Fibroblast of gingiva (primary cell): ENCODE results near the gene PDE1C.

Experiments used
- DNase-seq: peaks from one replicate; pipeline ENCODE4 v3.0.0-alpha.2; 2011; ENCODE audit warnings: low read depth

The PDE1C gene

DNA sequence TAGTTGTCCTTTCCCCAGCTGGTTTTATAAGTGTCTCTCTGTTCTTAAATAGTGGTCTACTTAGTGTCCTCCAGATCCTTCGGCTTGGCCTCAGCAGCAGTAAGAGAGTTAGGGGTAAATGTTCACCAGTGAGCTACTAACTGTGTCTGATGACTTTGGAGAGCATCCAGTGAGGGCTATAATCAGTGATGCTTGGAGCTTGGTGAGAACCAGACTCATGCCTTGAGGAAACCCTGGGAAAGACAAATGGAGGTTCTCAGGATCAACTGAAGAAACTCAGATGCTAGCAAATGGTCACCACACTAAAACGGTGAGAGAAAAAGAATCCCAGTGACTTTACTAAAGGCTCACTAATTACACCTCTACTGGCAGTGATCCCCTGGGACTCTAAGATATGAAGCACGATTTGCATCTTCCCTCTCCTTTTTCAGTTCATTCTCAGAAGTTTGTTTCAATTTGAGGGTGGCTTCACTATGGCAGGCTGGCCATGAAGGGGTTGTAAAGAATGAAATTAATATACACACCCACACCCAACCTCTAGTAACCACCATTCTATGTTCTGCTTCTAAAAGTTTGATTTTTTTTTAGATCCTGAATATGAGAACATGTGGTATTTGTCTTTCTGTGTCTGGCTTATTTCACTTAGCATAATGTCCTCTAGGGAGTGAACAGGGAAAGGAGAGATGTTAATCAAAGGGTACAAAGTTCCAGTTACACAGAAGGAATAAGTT is 177.9 kb downstream of the PDE1C start:
- DNase-seq, result no peak

DNA sequence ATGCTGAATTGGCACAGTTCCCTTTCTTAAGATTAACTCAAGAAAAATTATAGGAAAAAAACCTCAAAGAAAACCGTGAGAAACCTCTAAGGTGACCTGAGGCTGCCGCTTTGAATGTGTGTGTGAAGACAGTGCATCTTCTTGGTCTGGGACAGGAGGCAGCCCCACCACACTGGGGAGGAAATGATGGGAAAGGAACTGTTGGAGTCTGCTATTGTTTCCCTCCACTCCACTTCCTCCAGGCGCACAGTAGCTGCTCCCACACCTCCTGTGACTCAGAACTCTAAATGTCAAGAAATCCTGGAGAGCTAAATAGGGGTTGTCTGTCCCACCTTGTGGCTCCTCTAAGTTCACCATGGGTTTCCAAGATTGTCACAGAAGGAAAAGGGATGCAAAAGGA is 179.4 kb downstream of the PDE1C start:
- no peak for DNase-seq

DNA sequence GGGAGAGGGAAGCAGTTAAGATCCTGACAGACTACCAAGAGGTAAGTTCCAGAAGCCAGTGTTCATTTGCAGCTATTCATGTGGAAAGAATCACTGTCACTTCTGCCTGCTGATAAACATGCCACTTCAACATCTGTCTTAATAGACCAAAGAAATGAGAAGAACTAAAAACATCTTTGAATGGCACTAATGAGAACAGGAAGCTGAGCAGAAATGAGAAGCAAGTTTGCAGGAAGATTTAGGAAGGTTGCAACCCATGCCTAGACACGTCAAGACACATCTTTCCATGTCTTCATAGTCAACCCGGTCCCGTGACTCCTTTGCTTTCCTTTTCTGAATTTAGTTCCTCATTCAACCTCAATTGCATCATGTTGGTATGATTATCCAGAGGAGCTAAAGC is 180.0 kb downstream of the PDE1C start:
- DNase-seq, result no peak

DNA sequence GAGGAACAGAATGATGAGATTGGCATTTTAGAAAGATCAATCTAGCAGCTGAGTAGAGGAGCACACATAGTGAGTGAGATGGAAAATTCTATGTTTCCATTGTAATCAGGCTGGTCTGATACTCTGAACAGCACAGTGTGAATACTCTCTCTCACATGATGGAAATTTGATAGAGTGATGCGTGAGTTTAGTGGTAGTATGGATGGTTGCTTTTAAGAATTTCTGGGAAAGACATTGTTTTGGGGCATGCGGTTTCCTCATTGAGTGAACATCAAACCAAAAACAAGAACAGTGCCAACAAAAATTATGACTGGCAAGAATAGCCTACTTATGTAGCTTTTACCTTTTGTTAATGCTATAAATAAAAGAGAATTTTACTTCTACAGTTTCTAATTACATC is 183.2 kb downstream of the PDE1C start:
- no peak for DNase-seq

DNA sequence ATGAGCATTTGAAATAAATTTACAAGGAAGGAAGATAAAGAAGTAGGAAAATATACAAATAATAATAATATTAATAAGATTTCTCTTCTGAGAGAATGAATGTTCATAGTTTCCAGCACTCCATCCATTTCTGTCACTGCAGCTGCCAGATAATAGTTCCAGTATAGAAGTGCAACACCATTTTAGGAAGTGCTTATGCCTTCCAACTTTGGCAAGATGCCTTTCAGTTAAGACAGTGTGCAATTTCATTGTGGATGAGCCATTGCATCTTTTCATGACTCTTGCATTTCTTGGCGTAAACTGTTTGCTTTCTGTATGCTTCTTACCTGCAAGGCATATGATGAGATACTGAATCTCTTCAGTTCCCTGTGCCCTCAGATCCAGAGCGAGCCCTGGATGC is 185.0 kb downstream of the PDE1C start:
- DNase-seq, result no peak

DNA sequence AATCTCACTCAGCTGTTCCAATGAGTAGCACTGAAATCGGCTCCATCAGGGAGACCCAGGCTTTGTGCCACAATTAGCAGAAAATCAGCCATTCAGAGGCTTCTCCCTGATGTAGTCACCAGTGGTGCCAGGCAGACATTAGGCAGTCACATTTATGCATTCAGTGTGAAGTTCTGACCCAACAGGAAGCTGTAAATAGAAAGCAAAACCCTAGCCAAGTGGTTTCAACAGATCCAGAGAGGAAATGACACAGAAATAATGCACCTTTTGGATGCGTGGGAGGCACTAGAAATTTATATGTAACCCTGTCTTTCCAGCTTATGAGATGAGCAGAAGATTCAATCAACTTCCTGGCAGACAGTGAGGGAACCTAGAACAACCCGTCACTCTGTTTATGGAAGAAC is 186.4 kb downstream of the PDE1C start:
- DNase-seq, result peak; percentile 3

DNA sequence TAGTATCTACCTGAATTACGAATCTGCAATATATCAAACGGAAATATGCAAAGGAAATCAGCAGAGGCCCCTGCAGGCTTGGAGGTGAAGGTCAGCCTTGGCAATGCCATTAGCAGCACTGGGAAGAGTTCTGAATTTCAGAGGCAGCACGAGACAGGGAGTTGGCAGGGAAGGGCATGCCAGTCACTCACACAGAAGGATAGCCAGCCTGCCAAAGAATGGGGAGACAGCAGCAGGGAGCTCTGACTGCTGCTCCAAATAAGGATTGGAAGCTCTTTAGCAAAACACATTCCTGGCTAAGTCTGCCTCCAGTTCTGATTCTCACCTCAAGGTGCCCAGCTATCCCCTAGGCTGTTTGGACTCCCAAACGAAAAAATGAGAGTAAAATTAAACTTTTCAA is 188.0 kb downstream of the PDE1C start:
- no peak for DNase-seq

DNA sequence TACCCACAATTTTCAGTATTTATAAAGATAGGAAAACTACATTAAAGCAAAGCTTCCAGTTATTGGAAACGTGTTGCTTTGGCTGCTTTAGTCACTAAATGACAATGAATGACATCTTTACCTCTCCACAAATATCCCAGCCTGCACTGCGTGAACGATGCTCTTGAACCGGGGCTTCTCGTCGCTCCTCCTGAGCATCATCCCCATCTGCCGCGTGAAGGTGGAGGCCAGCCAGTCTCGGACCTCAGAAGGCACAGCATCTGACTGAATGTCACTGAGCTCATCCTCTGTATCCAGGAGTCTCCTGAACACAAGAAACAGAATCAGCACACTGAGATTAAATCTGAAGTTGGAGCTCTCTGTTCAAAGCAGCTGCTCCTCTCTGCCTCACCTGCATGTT is 191.3 kb downstream of the PDE1C start:
- DNase-seq, result no peak

DNA sequence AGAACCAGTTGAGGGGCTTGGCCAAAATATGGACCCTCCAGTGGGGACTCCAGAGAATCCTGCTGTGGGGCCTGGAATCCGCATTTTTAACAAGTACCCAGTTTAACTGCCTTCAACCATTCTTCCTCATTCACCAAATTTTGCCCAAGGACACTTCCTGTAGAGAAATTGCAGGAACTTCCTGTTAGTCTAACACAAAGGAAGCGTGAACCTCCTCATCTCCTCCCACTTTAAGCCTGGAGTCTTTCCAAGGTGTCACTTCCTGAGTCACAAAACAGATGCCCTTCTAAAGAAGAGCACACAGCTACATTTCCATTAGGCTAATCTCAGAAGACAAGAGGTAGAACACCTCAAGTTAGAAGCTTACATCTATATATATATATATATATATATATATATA is 194.8 kb downstream of the PDE1C start:
- DNase-seq, result no peak

DNA sequence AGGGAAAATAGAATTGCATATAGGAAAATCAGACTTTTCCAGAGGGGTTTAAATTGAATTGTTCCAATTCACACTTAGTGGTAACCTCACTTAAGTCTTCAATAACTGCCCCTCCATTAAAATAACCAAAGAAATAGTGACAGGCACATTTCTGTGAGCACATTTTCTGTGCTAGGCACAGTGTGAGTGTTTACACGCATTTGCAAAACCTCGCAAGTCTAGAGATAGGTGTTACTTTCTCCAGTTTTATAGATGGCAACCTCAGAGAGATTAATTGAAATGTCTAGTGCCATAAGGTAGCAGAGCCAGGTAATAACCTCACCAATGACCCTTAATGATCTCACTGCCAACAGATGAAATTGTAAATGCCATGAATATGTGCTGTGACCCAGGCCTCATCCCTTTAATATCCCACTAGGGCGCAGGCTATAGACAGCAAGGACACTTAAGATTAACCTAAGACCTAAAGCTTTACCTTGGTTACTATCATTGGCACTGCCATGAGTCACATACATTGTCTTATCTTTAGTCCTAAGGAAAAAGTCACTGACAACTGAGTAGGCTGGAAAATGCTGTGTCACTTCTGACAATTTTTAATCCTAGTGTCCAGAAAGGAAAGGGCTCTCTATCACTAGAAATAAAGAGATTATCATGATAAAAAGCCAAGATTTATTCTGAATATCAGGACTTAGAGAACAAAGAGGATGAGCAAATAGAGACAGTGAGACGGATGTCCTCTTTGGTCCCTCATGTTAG is 195.4 kb downstream of the PDE1C start:
- no peak for DNase-seq

DNA sequence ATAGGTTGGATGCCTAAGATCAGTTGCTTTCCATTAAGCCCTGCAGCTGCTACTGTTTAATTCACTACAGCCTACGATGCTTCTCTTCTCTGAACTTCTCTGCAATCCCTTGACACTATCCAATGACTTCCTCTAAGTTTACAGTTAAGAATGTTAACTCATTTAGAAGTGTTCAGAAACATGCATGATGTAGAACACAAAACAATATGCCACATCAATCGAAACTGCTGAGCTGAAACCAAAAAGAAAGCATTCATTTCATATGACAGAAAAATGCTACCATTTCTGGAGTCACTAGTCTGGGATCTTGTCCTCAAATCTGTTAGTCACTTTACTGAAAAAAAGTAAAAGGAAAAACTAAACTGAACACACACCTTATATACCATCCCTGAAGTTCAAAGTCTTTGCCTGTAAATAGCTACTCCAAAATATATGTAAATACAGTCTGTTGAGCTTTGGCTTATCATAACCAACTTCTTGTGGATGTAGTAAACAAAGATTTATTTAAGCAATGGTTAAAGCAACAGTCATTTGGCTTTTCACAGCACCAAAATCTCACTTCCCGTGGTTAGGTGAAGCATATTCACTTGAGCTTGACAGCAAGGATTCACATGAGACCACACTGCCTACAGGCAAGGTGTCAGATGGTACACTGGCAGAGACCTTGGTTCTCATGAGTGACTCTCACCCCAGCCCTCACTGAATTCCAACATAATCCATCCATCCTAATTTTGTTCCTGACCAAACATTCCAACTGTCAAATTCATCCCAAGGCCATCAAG is 196.2 kb downstream of the PDE1C start:
- no peak for DNase-seq

DNA sequence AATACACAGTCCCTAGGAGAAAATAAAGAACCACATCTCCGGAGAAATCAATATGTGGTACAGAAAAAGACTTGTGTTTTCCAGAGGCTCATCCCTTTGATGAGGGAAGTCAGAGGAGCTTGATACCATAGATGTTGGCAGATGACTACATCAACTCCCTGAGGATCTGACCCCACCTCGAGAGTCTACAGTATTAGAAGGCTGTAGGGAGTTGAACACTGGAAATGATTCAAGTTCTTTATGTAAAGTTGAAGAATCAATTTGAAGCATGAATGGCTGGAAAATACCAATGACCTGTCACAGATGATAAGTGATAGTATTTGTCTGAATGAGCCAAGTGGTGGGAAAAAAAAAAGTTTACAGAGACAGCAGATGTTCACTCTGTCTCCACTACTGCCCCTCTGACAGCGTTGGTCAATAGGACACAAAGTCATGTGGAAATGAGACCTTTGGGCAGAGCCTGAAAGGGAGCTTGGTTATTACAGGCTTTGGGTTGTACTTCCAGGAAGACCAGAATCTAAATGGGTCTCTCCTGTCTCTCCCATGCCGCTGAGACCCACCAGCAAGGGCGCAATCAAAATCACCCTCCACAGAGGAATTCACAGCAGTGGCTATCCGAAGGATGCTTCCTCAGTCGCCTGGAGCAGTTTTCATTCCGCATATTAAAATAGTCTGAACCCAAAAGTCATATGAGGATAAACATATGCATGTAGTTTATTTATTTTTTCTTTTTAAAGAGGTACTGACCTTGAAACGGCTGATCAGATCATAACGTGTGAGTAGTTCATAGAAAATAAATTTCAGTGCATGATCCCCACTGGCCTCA is 197.4 kb downstream of the PDE1C start:
- no peak for DNase-seq

DNA sequence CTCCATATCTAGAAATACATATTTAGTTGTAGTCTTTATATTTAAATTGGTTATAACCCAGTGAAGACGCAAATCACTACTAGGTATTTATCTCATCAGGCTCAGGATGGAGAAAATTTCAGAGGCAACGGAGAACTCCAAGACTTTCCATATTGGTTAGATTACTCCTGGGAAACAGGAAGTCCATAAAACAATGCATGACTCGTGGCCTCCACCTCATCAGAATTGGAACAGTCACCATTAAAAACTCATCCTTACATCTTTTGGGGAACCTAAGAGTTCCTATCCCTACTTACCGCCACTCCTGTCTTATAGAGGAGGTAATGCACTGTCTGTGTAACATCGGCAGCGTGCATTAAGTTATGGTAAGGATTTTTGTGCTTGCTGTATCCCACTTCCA is 205.6 kb downstream of the PDE1C start:
- no peak for DNase-seq

DNA sequence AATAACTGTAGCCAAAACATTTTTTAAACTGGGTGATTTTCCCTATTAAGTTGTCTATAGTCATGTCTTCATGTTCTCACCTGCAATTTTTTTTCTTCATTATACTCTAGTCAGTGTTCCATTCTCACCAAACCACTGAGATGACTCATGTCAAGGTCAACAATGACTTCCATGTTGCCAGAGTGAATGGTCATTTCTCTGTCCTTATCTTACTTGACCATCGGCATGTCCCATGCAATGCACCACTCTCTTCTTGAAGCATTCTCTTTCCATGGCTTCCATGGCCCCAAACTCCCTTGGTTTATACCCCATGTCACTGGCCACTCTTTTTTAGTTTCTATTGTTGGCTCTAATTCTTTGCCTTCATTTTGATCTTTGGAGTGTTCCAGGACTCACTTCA is 209.3 kb downstream of the PDE1C start:
- no peak for DNase-seq

DNA sequence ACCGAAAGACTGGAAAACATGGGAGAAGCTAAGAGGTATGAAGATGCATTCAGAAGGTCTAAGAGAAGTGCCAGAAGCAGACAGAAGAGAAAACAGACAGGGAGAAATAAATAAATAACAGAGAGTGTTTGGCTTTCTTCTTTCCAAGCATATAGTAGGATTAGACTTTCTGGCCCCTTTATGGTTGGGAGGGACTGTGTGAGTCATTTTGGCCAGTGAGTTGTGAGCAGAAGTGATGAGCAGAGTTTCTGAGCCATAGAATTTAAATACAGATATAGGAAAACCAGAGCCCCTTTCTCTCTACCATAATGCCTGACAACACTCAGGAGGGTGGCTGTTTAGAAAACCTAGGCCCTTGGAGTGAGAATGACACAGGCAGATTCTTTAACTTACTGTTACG is 212.2 kb downstream of the PDE1C start:
- no peak for DNase-seq

DNA sequence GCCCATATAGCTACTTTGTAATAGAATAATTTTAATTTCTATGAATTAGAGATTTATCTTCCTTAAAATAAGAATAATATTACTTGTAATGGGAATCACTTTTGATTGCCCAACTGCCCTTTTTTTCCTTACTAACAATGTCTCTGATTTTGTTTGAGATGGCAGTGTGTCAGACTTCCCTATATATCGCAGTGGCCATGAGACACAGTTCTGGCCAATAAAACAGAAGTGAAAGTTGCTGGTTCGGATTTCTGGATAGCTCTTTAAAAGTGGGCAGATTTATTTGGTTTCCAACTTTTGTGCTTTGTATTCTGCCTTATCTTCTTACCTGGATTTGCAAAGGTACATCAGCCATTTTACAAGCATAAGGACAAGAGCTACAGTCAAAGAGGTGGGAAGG is 213.0 kb downstream of the PDE1C start:
- DNase-seq, result no peak

DNA sequence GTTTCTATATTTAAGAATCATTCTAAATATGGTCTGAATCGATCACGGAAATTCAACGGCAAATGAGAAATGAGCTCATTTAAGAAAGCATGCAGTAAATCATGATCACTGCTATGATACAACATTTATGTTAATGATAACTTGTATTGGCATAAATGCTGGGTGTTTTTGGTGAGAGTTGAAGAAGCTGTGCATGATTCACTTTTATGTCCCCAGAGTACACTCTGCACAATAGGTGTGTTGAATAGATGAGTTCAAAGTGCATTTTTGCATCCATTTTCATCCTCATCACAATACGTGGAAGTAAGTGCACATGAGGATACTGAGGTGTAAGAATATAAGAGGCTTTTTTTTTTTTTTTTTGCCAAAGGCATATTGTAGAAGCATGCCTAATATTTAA is 213.9 kb downstream of the PDE1C start:
- no peak for DNase-seq

DNA sequence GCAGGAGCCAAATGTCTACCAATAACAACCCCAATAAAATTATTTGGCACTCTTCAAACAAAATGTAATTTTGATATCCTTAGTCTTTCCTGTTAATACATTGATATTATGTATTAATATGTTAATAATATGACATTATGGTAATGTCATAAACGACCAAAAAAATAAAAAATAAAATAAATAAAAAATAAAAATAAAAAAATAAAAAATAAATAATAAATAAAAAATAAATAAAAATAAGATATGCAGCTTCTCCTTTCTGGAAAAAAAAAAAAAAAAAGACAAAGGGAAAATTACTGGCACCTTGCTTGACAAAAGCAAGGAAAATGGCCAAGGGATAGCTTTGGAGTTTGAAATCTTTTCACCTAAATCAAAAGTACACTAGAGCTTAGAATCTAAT is 214.7 kb downstream of the PDE1C start:
- no peak for DNase-seq

DNA sequence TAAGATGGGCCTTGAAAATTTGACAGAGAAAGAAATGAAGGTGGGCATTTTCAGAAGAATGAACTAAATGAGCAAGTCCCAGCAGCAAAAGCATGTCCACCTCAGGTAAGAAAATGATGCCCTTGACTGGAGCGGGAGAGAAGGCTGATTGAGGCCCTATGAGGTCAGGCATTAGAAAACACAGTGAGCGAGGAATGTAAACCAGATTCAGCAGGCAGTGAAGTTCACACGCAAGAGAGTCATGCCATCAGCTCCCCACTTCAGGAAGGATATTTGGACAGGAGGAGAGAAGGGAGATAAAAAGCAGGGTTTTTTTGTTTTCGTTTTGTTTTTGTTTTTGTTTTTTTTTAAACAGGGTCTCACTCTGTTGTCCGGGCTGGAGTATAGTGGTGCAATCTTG is 216.8 kb downstream of the PDE1C start:
- no peak for DNase-seq

DNA sequence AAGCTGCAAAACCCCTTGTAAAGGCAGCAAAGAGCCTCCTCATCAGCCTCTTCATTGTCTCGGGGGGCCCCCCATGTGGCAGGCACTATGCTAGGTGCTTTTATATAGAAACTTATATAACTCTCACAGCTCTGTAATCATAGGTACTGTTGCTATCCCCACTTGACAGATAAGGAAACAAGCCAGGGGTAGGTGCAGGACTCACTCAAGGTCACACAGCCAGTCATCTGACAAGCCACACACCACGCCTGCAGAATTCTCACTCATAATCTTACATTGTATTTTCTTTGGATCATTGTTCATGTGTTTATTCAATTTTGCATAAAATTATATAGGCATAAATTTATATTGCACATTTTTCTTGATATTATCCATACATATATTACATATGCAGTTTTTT is 217.7 kb downstream of the PDE1C start:
- no peak for DNase-seq

DNA sequence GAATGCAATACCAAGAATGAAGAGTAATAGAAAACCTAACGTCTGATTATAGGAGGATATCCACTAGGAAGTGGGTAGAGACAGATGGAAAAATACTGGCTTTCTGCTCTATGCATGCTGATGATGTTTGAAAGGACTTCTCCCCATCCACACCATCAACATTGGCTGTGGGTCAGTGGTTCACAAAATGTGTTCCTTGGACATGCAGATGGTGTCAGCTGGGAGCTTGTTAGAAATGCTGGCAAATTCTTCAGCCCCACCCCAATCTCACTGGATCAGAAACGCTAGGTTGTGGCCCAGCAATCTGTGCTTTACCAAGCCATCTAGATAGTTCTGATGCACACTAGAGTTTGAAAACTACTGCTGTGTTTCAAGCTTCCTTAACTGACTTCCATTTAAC is 219.1 kb downstream of the PDE1C start:
- no peak for DNase-seq

DNA sequence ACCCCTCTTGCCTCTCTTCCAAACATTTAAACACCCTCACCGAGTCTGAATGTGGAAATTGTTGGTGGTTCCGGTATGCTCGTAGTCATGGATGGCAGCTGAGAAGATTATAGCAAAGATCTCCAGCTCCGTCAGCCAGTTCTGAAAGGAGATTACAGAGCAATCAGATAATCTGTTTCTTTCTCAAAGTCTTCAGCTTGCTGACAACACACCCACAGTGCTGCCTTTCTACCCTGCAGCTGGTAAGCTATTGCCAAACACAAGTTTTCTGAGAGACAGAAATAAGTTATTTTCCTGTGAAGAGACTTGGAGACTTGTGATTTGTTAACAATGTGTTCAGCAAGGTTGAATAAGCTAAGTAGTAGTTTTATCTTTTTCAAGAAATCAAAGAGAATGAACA is 219.6 kb downstream of the PDE1C start:
- no peak for DNase-seq
